Transverse colon (tissue), 3 donors: ENCODE data around the gene LRRC38.

Experiments used
- CTCF ChIP-seq, 5 experiments: fragments of 200-600 bp in 3 of 5; fragments of 450-650 bp in 2 of 5; sonication (generic) in 3 of 5; IDR thresholded peaks; 1 replicate in 2 of 5; 2 replicates in 3 of 5; pipeline ENCODE4 v1.5.1; 2016 to 2017; ENCODE audit warnings: antibody characterized with exemption in 5 of 5, inconsistent platforms in 3 of 5, mild to moderate bottlenecking in 2 of 5, moderate library complexity in 1 of 5
- POLR2A ChIP-seq: fragments of 450-650 bp; IDR thresholded peaks from one replicate; pipeline ENCODE4 v1.6.1; 2016; ENCODE audit warnings: antibody characterized with exemption, mild to moderate bottlenecking, moderate library complexity

DNA sequence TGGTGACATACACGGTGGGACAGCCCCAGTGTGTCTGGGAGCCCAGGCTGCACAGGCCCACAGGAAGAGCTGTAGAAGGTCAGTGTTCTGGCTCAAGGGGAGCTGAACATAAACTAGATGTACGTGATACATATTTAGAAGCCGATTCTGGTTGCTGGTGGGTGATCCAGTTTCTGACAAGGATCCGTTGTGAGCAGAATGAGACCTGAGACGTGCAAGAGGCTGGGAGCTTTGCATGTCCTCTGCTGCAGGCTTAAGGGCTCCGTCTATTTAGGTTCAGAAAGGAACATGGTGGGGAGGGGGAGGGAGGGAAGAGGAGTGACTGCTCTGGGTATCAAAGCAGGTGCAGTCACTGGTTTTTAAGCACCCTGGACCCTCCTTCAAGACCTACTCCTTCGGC is 18.6 kb downstream of the LRRC38 start:
- TF ChIP-seq CTCF (IDR thresholded peaks at IDR 0.05): no peak
- no peak for TF ChIP-seq POLR2A
